Measurements from ENCODE around the gene SLC30A1. TPM values are rescaled to one million over a fixed set of nuclear protein-coding genes. Genes with fewer than 3 reads are reported as not detected.
A peak's percentile ranks its signal among the peaks of the same experiment; 100 is the strongest.

The SLC30A1 gene
- polyA plus RNA-seq, 3 donors: 11.9 to 15.4 (median 13.2) TPM

- peak overlapping the region; percentile 44 for H3K4me2 ChIP-seq (replicated peaks; ENCODE audit: extremely low read depth, low read length, poor library complexity, severe bottlenecking)
- TF ChIP-seq CTCF (IDR thresholded peaks at IDR 0.05): no peak
Measured at GRCh38 chr1:211601982-211602670, 23.2 kb upstream of the SLC30A1 start.

GRCh38 chr1:211601159-211601558 lies 22.2 kb upstream of the SLC30A1 start:
- WGBS (ENCODE audit: insufficient coverage): no CpG with 5 or more reads among the region's 3 CpGs
- Histone ChIP-seq H3K36me3 (replicated peaks in 1 of 2; ENCODE audit: control insufficient read depth in 1 of 2, insufficient read depth in 2 of 2, low read length in 2 of 2) (no peaks in the 10 kb centered on the region), H3K79me2 (ENCODE audit: insufficient read depth, low read length) (peaks cover 33% of the 10 kb centered on the region), H3K4me3 (replicated peaks in 1 of 3; ENCODE audit: low read depth in 2 of 3, low read length in 3 of 3) (no peak overlapping the region), H3K9me3 (replicated peaks in 1 of 2; ENCODE audit: control insufficient read depth in 1 of 2, insufficient read depth in 1 of 2, low read length in 2 of 2) (no peaks in the 10 kb centered on the region), H3K9ac (ENCODE audit: insufficient read depth, low read length, poor library complexity, severe bottlenecking) (no peak overlapping the region), H4K20me1 (ENCODE audit: insufficient read depth, low read length) (no peaks in the 10 kb centered on the region), H3K27me3 (ENCODE audit: control insufficient read depth in 2 of 2, insufficient read depth in 2 of 2, low read length in 2 of 2) (no peaks in the 10 kb centered on the region), H2AFZ (ENCODE audit: insufficient read depth, low read depth, low read length, poor library complexity, severe bottlenecking) (no peak overlapping the region), H3K4me2 (replicated peaks; ENCODE audit: extremely low read depth, low read length, poor library complexity, severe bottlenecking) (no peak overlapping the region), H3K27ac (ENCODE audit: low read depth in 1 of 2, low read length in 2 of 2) (no peak overlapping the region), H3K4me1 (ENCODE audit: control insufficient read depth in 1 of 2, insufficient read depth in 2 of 2, low read length in 2 of 2) (peaks cover 58 to 64% of the 10 kb centered on the region in 2 donors)
- Mint-ChIP-seq H3K4me3 (no peak overlapping the region), H3K27me3 (ENCODE audit: low read depth in 3 of 3) (peaks cover 0 to 2% (median 0%) of the 10 kb centered on the region in 3 donors), H3K27ac (peak overlapping the region in 1 of 7 donors; percentile 23), H3K9me3 (peaks cover 0 to 4% (median 0%) of the 10 kb centered on the region in 7 donors), H3K4me1 (peaks cover 62% of the 10 kb centered on the region), H3K36me3 (peaks cover 12 to 18% of the 10 kb centered on the region in 2 donors)
- intact Hi-C loops (cut with micrococcal nuclease): no loop called here
- no peak for DNase-seq
- TF ChIP-seq CTCF (IDR thresholded peaks at IDR 0.05): no peak

More at GRCh38 chr1:211601982-211602670, 23.2 kb upstream of the SLC30A1 start:
- H3K36me3 ChIP-seq (replicated peaks in 1 of 2; ENCODE audit: control insufficient read depth in 1 of 2, insufficient read depth in 2 of 2, low read length in 2 of 2): no peaks in the 10 kb centered on the region
- Mint-ChIP-seq H3K27ac (peak overlapping the region in 4 of 7 donors; percentile 13 to 30 (median 18)), H3K4me3 (peak overlapping the region in 1 of 2 donors; percentile 46), H3K27me3 (ENCODE audit: low read depth in 3 of 3) (peaks cover 0 to 4% (median 0%) of the 10 kb centered on the region in 3 donors), H3K4me1 (peaks cover 61% of the 10 kb centered on the region), H3K9me3 (peaks cover 0 to 4% (median 0%) of the 10 kb centered on the region in 7 donors), H3K36me3 (peaks cover 12 to 16% of the 10 kb centered on the region in 2 donors)
- WGBS (ENCODE audit: insufficient coverage): 0% methylated on average over 1 of the region's 7 CpGs
- H4K20me1 ChIP-seq (ENCODE audit: insufficient read depth, low read length): no peaks in the 10 kb centered on the region
- peak overlapping the region in 1 of 3 experiments; percentile 34 for H3K4me3 ChIP-seq (replicated peaks in 1 of 3; ENCODE audit: low read depth in 2 of 3, low read length in 3 of 3)
- H3K27ac ChIP-seq (ENCODE audit: low read depth in 1 of 2, low read length in 2 of 2): no peak overlapping the region
- H3K27me3 ChIP-seq (ENCODE audit: control insufficient read depth in 2 of 2, insufficient read depth in 2 of 2, low read length in 2 of 2): no peaks in the 10 kb centered on the region
- intact Hi-C loops (cut with micrococcal nuclease): no loop called here
- peak in 1 of 3 donors; percentile 31 for DNase-seq
- H3K4me1 ChIP-seq (ENCODE audit: control insufficient read depth in 1 of 2, insufficient read depth in 2 of 2, low read length in 2 of 2): peaks cover 55 to 62% of the 10 kb centered on the region in 2 donors
- H3K9me3 ChIP-seq (replicated peaks in 1 of 2; ENCODE audit: control insufficient read depth in 1 of 2, insufficient read depth in 1 of 2, low read length in 2 of 2): no peaks in the 10 kb centered on the region
- no peak overlapping the region for H3K9ac ChIP-seq (ENCODE audit: insufficient read depth, low read length, poor library complexity, severe bottlenecking)
- H3K79me2 ChIP-seq (ENCODE audit: insufficient read depth, low read length): peaks cover 33% of the 10 kb centered on the region
- H2AFZ ChIP-seq (ENCODE audit: insufficient read depth, low read depth, low read length, poor library complexity, severe bottlenecking): peak overlapping the region; percentile 11

Data from CD14-positive monocyte (primary cell).